Measurements from ENCODE around the gene MON2. TPM values are rescaled to one million over a fixed set of nuclear protein-coding genes. Genes with fewer than 3 reads are reported as not detected.

The MON2 gene
- total and polyA plus RNA-seq, 2 of the 8 experiments (the other 6 are each of a cell fraction or from before 2014, with no cell fraction given), result 3.8 to 21.8 TPM

GRCh38 chr12:62471734-62472133 is 5.1 kb downstream of the MON2 start:
- Histone ChIP-seq H3K9me3 (ENCODE audit: insufficient read depth in 2 of 2, low read depth in 1 of 2, low read length in 1 of 2) (no peaks in the 10 kb centered on the region), H3K4ac (replicated peaks; ENCODE audit: insufficient read length, low read depth, low read length) (no peak overlapping the region), H2AK5ac (ENCODE audit: low read depth, low read length) (no peak overlapping the region), H4K5ac (ENCODE audit: insufficient read length, low read depth, low read length) (no peak overlapping the region), H3K79me2 (ENCODE audit: control insufficient read depth in 1 of 2, insufficient read depth in 2 of 2, low read length in 2 of 2) (peaks cover 0 to 31% of the 10 kb centered on the region in 2 experiments; a peak in 2 of 4 replicates), H2BK12ac (ENCODE audit: low read depth, low read length) (no peak overlapping the region), H2BK20ac (ENCODE audit: low read length) (no peak overlapping the region), H3K27me3 (replicated peaks in 1 of 4; ENCODE audit: control insufficient read depth in 3 of 4, extremely low read depth in 1 of 4, insufficient read depth in 3 of 4, low read length in 3 of 4) (no peaks in the 10 kb centered on the region), H3K23ac (ENCODE audit: insufficient read length) (no peak overlapping the region), H4K20me1 (replicated peaks in 1 of 2; ENCODE audit: control insufficient read depth in 1 of 2, insufficient read depth in 2 of 2, low read length in 2 of 2) (peaks cover 0 to 2% of the 10 kb centered on the region in 2 experiments), H2BK15ac (ENCODE audit: low read length) (no peak overlapping the region), H4K91ac (replicated peaks; ENCODE audit: insufficient read length, low read length) (no peak overlapping the region), H3K56ac (replicated peaks; ENCODE audit: insufficient read length, low read depth, low read length) (no peak overlapping the region), H2BK120ac (replicated peaks; ENCODE audit: low read depth, low read length) (no peak overlapping the region), H2AFZ (ENCODE audit: low read length) (no peak overlapping the region), H3K79me1 (ENCODE audit: low read depth, low read length) (peaks cover 4% of the 10 kb centered on the region; the same call in 1 of the 2 replicates), H3K4me3 (ENCODE audit: extremely low read depth in 1 of 4, insufficient read depth in 2 of 4, low read depth in 3 of 4, low read length in 4 of 4) (no peak overlapping the region), H3K4me1 (replicated peaks in 1 of 4; ENCODE audit: control insufficient read depth in 3 of 4, insufficient read depth in 4 of 4, low read length in 3 of 4) (no peaks in the 10 kb centered on the region), H3K36me3 (ENCODE audit: control insufficient read depth in 2 of 4, insufficient read depth in 4 of 4, low read length in 3 of 4) (no peaks in the 10 kb centered on the region), H3K14ac (ENCODE audit: insufficient read length) (no peak overlapping the region), H4K8ac (ENCODE audit: extremely low read depth, insufficient read depth, low read length) (no peak overlapping the region), H3K23me2 (ENCODE audit: low read depth, low read length) (peaks cover 2% of the 10 kb centered on the region; the same call in 1 of the 2 replicates), H3K27ac (ENCODE audit: low read depth, low read length) (no peak overlapping the region), H2BK5ac (ENCODE audit: low read depth, low read length) (no peak overlapping the region), H3K9ac (replicated peaks in 1 of 4; ENCODE audit: extremely low read depth in 1 of 4, low read depth in 3 of 4, low read length in 3 of 4) (no peak overlapping the region), H3K4me2 (ENCODE audit: insufficient read depth in 1 of 2, low read depth in 2 of 2, low read length in 2 of 2) (no peak overlapping the region), H3K18ac (ENCODE audit: extremely low read depth, low read length) (no peak overlapping the region)
- CTCF ChIA-PET (ENCODE audit: partially characterized antibody), result interaction anchor here (0.6 to 1.8 kb wide), 3 partner anchors 36 to 618 kb away, joined by 3 to 7 read pairs (median 3); no protein-coding TSS in a partner anchor
- 90% methylated on average over 4 of the region's 4 CpGs; no CpG with 5 or more reads in 1 of the 2 experiments for WGBS, 2 experiments (ENCODE audit: extremely low coverage in 1 of 2, insufficient coverage in 1 of 2, insufficient read length in 1 of 2, insufficient replicate concordance in 2 of 2, low coverage in 1 of 2, low lambda C conversion rate in 2 of 2, missing lambda C conversion rate in 1 of 2)
- TF ChIP-seq JUN (IDR thresholded peaks at IDR 0.05; ENCODE audit: low read depth, low read length) (no peak), CBX5 (IDR thresholded peaks at IDR 0.05; ENCODE audit: low read depth, low read length) (no peak), CEBPB (IDR thresholded peaks at IDR 0.05; ENCODE audit: low read depth, low read length) (no peak), CTCF (IDR thresholded peaks at IDR 0.05; ENCODE audit: control extremely low read depth in 1 of 3, insufficient read depth in 1 of 3, low read depth in 1 of 3, low read length in 3 of 3) (no peak), GABPA (IDR thresholded peaks at IDR 0.05; ENCODE audit: borderline replicate concordance, insufficient read depth, low read length) (no peak), TEAD4 (IDR thresholded peaks at IDR 0.05; ENCODE audit: low read depth, low read length) (no peak), CHD1 (IDR thresholded peaks at IDR 0.05; ENCODE audit: low read depth, low read length) (no peak), TBP (IDR thresholded peaks at IDR 0.05; ENCODE audit: low read depth, low read length) (no peak), BACH1 (IDR thresholded peaks at IDR 0.05; ENCODE audit: low read length) (no peak)
- TF ChIP-seq, protein P1, sequence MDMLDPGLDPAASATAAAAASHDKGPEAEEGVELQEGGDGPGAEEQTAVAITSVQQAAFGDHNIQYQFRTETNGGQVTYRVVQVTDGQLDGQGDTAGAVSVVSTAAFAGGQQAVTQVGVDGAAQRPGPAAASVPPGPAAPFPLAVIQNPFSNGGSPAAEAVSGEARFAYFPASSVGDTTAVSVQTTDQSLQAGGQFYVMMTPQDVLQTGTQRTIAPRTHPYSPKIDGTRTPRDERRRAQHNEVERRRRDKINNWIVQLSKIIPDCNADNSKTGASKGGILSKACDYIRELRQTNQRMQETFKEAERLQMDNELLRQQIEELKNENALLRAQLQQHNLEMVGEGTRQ (IDR thresholded peaks at IDR 0.05; ENCODE audit: low read length), result no peak
- no peak for DNase-seq (ENCODE audit: low read depth in 1 of 2, low spot score in 2 of 2)
- POLR2A ChIA-PET (ENCODE audit: partially characterized antibody), result no interaction called here
- FAIRE-seq, result no peak
